Heart right ventricle (tissue), 16 donors: ENCODE results near the gene PDZD2. TPM values are rescaled to one million over a fixed set of nuclear protein-coding genes. Genes with fewer than 3 reads are reported as not detected.
"Not testable (repeated sequence)": the region's sequence is repeated elsewhere in the genome, so short reads cannot be mapped to it uniquely, and the experiment has no call there.

Experiments used
- ATAC-seq, 8 donors: fragments of 200-7000 bp; cut with Tn5 transposase; one replicate each; pipeline ENCODE4 v1.9.1; 2020; ENCODE audit warnings: mild to moderate bottlenecking in 8 of 8, moderate library complexity in 8 of 8, moderate number of reproducible peaks in 1 of 8
- DNase-seq, 2 donors: peaks; one replicate each; pipeline ENCODE4 v3.0.0-alpha.2; 2020
- H3K27ac ChIP-seq, 10 donors: fragments of 200-600 bp; sonication (generic) in 2 of 10; one replicate each; pipeline versions ENCODE4 v1.5.0 to v1.8.0; 2020 to 2022; ENCODE audit warnings: mild to moderate bottlenecking in 3 of 10
- H3K27me3 ChIP-seq, 7 donors: fragments of 200-600 bp; one replicate each; pipeline ENCODE4 v1.8.0; 2021 to 2022; ENCODE audit warnings: mild to moderate bottlenecking in 2 of 7
- H3K36me3 ChIP-seq, 9 donors: fragments of 200-600 bp; sonication (generic) in 1 of 9; one replicate each; pipeline versions ENCODE4 v1.5.0 to v1.8.0; 2020 to 2022; ENCODE audit warnings: mild to moderate bottlenecking in 2 of 9
- H3K4me1 ChIP-seq, 9 donors: fragments of 200-600 bp; sonication (generic) in 1 of 9; one replicate each; pipeline versions ENCODE4 v1.5.0 to v1.8.0; 2020 to 2022; ENCODE audit warnings: mild to moderate bottlenecking in 4 of 9
- H3K4me3 ChIP-seq, 10 donors: fragments of 200-600 bp; sonication (generic) in 2 of 10; one replicate each; pipeline versions ENCODE4 v1.5.0 to v1.8.0; 2020 to 2022; ENCODE audit warnings: mild to moderate bottlenecking in 7 of 10, moderate library complexity in 2 of 10
- H3K9me3 ChIP-seq, 11 donors: fragments of 200-600 bp in 10 of 11; sonication (generic) in 2 of 11; one replicate each; pipeline versions ENCODE4 v1.5.0 to v1.8.0; 2013 to 2022; ENCODE audit warnings: mild to moderate bottlenecking in 2 of 11, control low read depth in 1 of 11, moderate library complexity in 1 of 11
- WGBS, 2 donors: extraction: QIAGEN DNeasy Blood & Tissue Kit; methylation state at CpG; one replicate each; pipeline ENCODE4 v1.1.7; 2013; ENCODE audit warnings: inconsistent platforms in 1 of 2; 5-methylcytosine and 5-hydroxymethylcytosine counted together
- intact Hi-C, 10 donors: fragments of 100-400 bp; cut with DNase I; formaldehyde crosslinking; loops; one replicate each; pipeline versions ENCODE4 v1.11.1 to v1.14.2; 2022
- polyA plus RNA-seq, 2 donors: library from polyadenylated mRNA; stranded (reverse); fragments of 200-250 nt; gene quantifications; one replicate each; pipeline ENCODE4 v1.2.3, GENCODE V29; 2013
- total RNA-seq, 10 donors: library from RNA; stranded (reverse); fragmentation: NEBNext Ultra II Directional in 3 of 10; extraction: Animal tissue kit (Norgen Biotek cat#: 25700) in 3 of 10; gene quantifications; one replicate each; pipeline versions ENCODE4 v1.2.1 to v1.2.4, GENCODE V29; 2021 to 2023
- TF ChIP-seq, protein P1 (sequence below), 9 donors: fragments of 200-600 bp; sonication (generic) in 2 of 9; IDR thresholded peaks; one replicate each; pipeline versions ENCODE4 v1.5.0 to v1.8.0; 2021 to 2022; ENCODE audit warnings: antibody characterized with exemption in 9 of 9, mild to moderate bottlenecking in 5 of 9, moderate library complexity in 1 of 9
- donor health status: Arrhythmogenic right ventricular cardiomyopathy.
- donor health status: ischemic (EF 13 %, LVEDD 7.1; RV severe dilation, severe dysfunction).
- donor health status: healthy with polysubstance abuse.
- donor health status: DM: no; HTN: yes; CAD: no.
- donor health status: DM: no; HTN: no; CAD: no.
- donor health status: ischemic (EF 25% LVEDD 6.9; RV normal size, moderate dysfunction).
- donor health status: ischemic (EF 25% LVEDD 5.7; RV mildly dilated, moderate dysfunction).
- donor health status: healthy.
- donor health status: DM: yes; HTN: yes; CAD: no.
- donor health status: Ischemic cardiomyopathy.
- donor health status: ischemic (EF 35%, LVEDD 5.7; RV mildly dilated, moderate dysfunction).
- donor health status: nonischemic (EF 11% LVEDD 7.7; RV severe dilation, severe dysfunction).
- donor health status: DM: yes; HTN: yes; CAD: no.
- donor health status: PGD.
- donor health status: ischemic (EF 29% LVEDD 5.4; RV normal size, mild dysfunction).
- donor health status: nonischemic (EF 23%, LVEDD 6.1; RV moderate dilation, normal function).

Gene PDZD2
- total and polyA plus RNA-seq, 12 donors, result 9.0 to 117 (median 82.5) TPM

DNA sequence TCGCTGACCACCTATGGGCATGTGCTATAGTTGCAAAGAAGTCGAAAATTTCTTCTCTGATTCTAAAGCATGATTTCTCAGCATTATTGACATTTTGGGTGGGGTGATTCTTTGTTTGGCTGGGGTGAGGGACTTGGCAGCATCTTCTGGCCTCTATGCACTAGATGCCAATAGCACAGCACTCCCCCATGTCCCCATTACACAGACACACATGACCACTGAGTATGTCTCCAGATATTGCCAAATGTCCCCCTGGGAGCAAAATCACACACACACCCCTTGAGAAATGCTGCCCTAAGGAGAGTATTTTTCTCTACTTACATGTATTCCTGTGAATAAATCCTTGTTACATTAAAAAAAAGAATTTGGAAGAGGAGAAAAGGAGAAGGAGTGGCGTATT, 89.1 kb downstream of the PDZD2 start:
- intact Hi-C loops, result no loop called here
- no peak overlapping the region for H3K27ac ChIP-seq
- ATAC-seq, result peak in 1 of 8 donors; percentile 40

DNA sequence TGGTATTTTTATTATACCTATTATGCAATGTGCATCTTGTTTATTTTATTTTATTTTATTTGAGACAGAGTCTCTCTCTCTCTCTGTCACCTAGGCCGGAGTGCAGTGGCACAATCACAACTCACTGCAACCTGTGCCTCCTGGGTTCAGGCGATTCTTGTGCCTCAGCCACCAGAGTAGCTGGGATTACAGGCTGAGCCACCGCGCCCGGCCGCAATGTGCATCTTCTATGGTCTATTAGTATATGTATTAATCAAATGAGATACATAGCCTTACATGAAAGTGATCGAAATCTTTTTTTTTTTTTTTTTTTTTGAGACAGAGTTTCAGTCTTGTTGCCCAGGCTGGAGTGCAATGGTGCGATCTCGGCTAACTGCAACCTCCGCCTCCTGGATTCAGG, 89.9 kb downstream of the PDZD2 start:
- H3K36me3 ChIP-seq, H3K4me3 ChIP-seq, DNase-seq, intact Hi-C loops, H3K27ac ChIP-seq, H3K27me3 ChIP-seq, H3K9me3 ChIP-seq, ATAC-seq: not testable (repeated sequence)
- WGBS, 2 donors, result 97 to 99% methylated on average over 10 of the region's 10 CpGs
- peaks cover 11 to 58% (median 23%) of the 10 kb centered on the region in 9 donors for H3K4me1 ChIP-seq

More for the DNA sequence above, 89.1 kb downstream of the PDZD2 start:
- Histone ChIP-seq H3K4me1 (peaks cover 4 to 50% (median 18%) of the 10 kb centered on the region in 9 donors), H3K4me3 (no peak overlapping the region), H3K36me3 (no peaks in the 10 kb centered on the region), H3K27me3 (no peaks in the 10 kb centered on the region), H3K9me3 (no peaks in the 10 kb centered on the region)
- no peak for DNase-seq
- WGBS, 2 donors, result 93 to 96% methylated on average over 3 of the region's 3 CpGs
- TF ChIP-seq, protein P1, sequence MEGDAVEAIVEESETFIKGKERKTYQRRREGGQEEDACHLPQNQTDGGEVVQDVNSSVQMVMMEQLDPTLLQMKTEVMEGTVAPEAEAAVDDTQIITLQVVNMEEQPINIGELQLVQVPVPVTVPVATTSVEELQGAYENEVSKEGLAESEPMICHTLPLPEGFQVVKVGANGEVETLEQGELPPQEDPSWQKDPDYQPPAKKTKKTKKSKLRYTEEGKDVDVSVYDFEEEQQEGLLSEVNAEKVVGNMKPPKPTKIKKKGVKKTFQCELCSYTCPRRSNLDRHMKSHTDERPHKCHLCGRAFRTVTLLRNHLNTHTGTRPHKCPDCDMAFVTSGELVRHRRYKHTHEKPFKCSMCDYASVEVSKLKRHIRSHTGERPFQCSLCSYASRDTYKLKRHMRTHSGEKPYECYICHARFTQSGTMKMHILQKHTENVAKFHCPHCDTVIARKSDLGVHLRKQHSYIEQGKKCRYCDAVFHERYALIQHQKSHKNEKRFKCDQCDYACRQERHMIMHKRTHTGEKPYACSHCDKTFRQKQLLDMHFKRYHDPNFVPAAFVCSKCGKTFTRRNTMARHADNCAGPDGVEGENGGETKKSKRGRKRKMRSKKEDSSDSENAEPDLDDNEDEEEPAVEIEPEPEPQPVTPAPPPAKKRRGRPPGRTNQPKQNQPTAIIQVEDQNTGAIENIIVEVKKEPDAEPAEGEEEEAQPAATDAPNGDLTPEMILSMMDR (IDR thresholded peaks at IDR 0.05), result no peak

GRCh38 chr5:31730139-31730538, 91.2 kb downstream of the PDZD2 start:
- H3K4me1 ChIP-seq, result peaks cover 11 to 70% (median 31%) of the 10 kb centered on the region in 9 donors

GRCh38 chr5:31731016-31731415, 92.1 kb downstream of the PDZD2 start:
- ATAC-seq, result no peak
- peak overlapping the region in 5 of 10 donors; percentile 10 to 69 (median 30) for H3K27ac ChIP-seq
- intact Hi-C loops, result no loop called here

More at GRCh38 chr5:31730139-31730538, 91.2 kb downstream of the PDZD2 start:
- Histone ChIP-seq H3K9me3 (no peaks in the 10 kb centered on the region), H3K36me3 (no peaks in the 10 kb centered on the region), H3K27ac (peak overlapping the region in 4 of 10 donors; percentile 16 to 49 (median 44)), H3K27me3 (no peaks in the 10 kb centered on the region), H3K4me3 (no peak overlapping the region)
- ATAC-seq (peak in 1 of 8 donors; percentile 31), DNase-seq (no peak)
- WGBS, 2 donors, result 92 to 95% methylated on average over 3 of the region's 3 CpGs
- intact Hi-C loops, result no loop called here
- TF ChIP-seq, protein P1 (IDR thresholded peaks at IDR 0.05), result no peak

More at GRCh38 chr5:31731016-31731415, 92.1 kb downstream of the PDZD2 start:
- H3K36me3 ChIP-seq, result no peaks in the 10 kb centered on the region
- TF ChIP-seq, protein P1 (IDR thresholded peaks at IDR 0.05), result no peak
- H3K27me3 ChIP-seq, result no peaks in the 10 kb centered on the region
- H3K9me3 ChIP-seq, result no peaks in the 10 kb centered on the region
- 69 to 76% methylated on average over 3 of the region's 3 CpGs for WGBS, 2 donors
- DNase-seq, result no peak
- H3K4me3 ChIP-seq, result no peak overlapping the region
- peaks cover 11 to 70% (median 31%) of the 10 kb centered on the region in 9 donors for H3K4me1 ChIP-seq
